GM21526 (cell line): Measurements from ENCODE around the gene RUVBL1.
A peak's percentile ranks its signal among the peaks of the same experiment; 100 is the strongest.

ENCODE experiments used
- ATAC-seq: cut with Tn5 transposase; IDR thresholded peaks from one replicate; pipeline ENCODE4 v1.9.1; 2021; ENCODE audit warnings: moderate library complexity; ENCODE audit not compliant: unreplicated experiment, low FRiP score

Gene RUVBL1

GRCh38 chr3:128143496-128143895 lies 19.9 kb upstream of the RUVBL1 start:
- ATAC-seq, result no peak

DNA sequence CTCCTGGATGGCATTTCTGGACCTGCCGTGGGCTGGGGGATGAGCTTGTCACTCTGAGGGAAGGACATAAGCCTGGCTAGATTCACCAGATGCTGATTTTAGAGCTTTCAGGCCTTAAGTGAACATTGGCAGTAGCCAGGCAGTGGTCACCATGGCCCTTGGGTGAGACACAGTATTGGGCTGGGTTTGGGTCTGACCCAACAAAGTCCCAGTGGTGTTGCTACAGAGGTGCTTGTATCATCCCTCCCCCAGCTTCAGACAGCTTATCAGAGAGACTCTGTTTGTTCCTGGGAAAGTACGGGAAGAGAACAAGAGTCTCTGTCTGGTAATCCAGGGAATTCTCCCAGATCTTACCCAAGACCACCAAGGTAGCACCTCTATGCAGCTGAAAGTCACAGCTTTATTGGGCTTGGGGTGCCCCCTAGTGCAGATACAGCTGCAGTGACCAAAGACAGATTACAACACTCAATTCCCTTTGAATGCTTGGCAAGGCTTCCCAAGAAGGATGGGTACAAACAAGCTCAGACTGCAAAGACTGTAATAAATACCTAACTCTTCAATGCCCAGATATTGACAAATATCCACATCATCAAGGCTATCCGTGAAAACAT lies 9.8 kb upstream of the RUVBL1 start:
- ATAC-seq, result no peak

GRCh38 chr3:128131897-128132646 lies 8.5 kb upstream of the RUVBL1 start:
- ATAC-seq, result no peak

DNA sequence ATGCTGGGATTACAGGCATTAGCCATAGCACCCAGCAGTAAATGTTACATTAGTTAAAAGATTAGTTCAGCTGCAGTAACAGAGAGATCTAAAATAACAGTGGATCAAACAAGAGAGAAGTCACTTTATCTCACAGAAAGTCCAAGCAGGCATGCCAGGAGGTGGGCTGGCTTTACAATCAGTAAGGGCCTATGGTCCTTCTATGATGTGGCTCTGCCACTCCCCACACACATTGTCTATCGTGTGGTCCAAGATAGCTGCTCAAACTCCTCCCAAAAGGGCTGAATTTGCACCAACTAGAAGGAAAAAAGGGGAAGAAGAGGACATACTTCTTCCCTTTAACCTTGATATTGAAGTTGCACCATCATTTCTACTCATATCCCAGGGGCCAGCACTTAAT lies 4.6 kb upstream of the RUVBL1 start:
- no peak for ATAC-seq

GRCh38 chr3:128127236-128127635 lies 3.6 kb upstream of the RUVBL1 start:
- ATAC-seq, result no peak

DNA sequence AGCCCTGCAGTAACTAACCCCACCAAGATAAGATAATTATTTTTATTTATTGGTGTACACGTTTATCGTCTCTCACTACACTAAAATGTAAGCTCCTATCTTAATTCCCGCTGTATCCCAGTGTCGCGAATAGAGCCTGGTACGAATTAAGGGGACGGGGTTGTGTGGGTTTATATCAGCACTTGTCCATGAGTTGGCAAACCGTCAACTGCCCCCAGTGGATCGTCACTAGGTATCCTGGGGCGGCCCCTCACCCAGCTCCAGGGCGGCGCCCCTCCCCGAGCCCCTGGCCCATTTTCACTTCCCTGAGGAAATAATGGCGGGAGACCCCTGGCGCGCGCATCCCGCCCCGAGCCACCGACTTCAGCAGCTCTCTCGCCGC lies 465 bp downstream of the RUVBL1 start:
- ATAC-seq, result no peak

DNA sequence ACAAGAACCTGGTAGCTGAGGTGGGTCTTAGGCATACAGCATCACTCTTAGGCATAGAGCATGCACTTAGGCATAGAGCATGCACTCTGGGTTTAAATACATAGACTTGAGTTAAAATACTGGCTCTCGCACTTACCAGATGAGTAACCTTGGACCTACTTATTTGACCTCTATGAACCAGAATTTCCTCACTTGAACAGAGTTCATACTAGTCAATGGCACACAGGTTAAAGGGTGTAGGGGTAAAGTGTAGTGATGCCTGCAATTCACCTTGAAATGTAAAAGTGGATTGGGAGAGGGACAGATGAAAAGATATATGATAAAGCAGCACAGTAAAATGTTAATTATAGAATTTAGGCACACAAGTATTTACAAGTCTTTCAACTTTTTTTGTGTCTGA lies 1.6 kb downstream of the RUVBL1 start:
- no peak for ATAC-seq

- no peak for ATAC-seq
Observed at GRCh38 chr3:128113817-128114794, 9.5 kb downstream of the RUVBL1 start.

DNA sequence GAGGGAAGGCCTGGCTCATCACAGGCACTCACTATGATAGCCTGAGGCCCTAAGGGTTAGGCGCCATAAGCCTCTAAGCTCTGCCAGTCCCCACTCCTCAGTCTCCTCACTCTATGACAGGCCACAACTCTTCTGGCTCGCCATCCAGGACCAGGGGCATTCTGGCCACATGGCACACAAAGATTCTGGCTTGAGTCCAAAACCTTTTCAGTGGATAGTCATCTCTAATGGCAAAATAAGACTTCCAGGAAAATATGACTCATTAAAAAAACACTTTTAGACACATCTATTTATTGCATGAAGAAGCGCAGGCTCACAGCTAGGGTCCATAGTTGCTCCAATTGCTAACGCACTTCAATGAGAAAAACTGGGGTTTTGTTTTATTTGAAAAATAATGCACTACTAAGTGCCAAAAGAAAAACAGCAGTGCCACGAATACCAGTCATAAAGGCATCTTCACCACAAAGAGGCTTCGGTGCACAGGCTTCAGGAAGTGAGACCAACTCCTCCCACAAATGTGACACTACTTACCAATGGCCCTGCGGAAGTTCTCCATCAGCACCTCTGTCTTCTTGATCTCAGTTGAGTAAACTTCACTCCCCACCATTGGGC lies 11.1 kb downstream of the RUVBL1 start:
- no peak for ATAC-seq

DNA sequence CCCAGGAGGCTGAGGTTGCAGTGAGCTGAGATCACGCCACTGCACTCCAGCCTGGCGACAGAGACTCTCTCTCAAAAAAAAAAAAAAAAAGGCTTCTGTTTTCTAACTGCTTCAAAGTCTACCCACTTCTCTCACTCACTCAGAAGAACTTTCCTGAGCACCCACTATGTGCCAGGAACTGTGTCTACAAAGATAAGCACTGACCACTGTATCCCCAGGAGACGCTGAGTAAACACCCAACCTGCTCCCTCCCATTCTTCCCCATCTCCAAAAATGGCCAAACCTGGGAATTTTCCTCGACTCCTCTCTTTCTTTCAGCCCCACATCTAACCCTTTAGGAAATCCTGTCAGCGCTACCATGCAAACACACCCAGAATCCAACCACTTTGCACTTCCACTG lies 12.5 kb downstream of the RUVBL1 start:
- ATAC-seq, result no peak

DNA sequence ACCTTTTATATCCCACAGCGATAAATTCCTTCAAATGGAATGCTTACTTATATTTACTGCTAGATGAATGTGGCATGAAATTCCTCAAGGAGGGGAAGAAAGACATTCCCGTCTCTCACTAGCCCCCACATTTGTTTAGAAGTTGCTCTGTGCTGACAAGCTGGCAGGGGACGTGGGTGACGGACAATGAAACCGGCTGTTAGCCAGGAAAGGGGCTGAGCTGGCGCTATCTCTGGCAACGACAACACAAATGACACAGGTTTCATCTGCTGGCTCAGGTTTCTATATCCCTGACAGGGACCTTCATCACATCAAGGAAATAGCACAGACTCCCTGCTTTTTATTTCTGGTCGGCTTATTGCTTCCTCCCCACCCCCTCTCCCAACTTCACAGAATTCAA lies 15.8 kb downstream of the RUVBL1 start:
- ATAC-seq, result no peak

DNA sequence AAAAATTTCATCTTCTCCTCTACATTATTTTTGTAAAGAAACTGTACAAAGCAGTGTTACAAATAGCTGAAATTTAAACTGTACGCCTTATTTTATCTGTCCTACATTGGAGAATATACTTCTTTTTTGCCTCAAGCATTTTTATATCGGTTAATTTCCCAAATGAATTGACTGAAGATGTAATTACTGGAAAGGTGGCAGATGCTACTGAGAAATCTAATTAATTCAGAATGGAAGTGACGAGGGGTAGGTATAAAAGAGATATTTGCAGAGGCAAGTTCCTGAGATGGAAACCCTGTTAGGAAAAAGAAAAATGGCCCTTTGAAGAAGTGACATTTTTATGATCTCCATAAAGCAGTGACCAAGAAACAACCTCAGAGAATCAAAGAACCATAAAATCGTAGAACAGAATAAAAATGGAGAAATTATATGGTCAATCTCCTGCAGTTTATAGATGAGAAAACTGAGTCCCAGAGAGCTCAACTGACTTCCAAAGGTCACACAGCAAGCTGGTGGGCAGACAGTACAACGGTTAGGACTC lies 20.4 kb downstream of the RUVBL1 start:
- ATAC-seq, result no peak

GRCh38 chr3:128100638-128101037 lies 23.0 kb downstream of the RUVBL1 start:
- no peak for ATAC-seq

DNA sequence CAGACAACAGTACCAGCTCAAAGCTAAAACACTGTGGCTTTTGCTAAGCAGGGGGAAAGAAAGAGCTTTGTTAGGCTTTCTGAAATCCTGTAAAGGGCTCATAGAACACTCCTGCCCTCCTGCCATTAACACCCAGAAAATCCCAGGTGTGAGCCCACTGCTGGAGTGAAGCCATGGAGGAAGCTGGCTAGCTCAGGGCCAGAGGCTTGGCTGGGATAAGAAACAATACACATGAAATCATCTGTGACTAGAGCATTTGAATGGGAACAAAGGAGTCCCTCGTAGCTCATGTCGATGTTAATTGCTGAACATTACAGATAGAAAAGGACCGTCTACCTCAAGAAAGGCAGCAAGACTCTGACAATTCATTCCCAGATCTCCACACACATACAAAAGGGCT lies 23.5 kb downstream of the RUVBL1 start:
- no peak for ATAC-seq

DNA sequence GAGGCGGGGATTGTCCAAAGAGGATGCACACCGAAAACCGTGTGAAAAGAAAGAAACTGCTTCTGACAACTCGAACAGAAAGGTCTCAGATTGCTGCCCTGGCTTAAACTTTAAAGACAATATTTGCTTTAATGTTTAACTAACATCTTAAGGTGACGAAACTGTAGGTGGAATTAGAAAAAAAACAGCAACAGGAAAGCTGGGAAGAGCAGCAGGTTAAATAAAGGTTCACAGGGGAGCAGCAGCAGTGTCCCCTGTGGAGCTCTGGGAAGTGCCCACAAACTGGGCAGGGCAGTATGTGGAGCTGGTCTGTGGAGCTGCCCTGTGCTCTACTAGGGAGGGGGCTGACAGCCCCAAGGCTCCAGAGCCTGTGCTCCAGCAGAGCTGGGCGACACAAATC lies 25.4 kb downstream of the RUVBL1 start:
- no peak for ATAC-seq

DNA sequence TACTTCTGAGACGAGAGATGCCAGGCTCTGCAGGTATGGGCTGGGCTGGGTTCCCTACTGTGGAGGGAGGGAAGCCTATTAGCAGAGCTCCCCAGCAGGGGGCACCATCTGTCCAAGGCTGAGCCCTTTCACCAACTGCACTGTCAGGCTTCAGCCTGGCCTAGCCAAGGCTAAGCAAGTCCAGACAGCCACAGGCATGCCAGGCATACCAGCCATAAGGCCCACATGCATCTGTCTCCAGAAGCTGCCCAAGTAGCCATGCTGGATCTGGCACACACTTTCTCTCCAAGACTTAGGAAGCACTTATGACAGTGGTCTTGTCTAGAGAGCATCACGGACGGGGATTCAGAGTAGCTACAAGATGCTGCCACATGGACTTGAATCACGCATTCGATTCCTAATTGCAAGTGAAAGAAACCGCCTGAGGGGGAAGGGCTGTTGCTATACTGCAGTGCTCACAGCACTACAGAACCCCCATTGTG lies 28.3 kb downstream of the RUVBL1 start:
- ATAC-seq, result peak; percentile 65

DNA sequence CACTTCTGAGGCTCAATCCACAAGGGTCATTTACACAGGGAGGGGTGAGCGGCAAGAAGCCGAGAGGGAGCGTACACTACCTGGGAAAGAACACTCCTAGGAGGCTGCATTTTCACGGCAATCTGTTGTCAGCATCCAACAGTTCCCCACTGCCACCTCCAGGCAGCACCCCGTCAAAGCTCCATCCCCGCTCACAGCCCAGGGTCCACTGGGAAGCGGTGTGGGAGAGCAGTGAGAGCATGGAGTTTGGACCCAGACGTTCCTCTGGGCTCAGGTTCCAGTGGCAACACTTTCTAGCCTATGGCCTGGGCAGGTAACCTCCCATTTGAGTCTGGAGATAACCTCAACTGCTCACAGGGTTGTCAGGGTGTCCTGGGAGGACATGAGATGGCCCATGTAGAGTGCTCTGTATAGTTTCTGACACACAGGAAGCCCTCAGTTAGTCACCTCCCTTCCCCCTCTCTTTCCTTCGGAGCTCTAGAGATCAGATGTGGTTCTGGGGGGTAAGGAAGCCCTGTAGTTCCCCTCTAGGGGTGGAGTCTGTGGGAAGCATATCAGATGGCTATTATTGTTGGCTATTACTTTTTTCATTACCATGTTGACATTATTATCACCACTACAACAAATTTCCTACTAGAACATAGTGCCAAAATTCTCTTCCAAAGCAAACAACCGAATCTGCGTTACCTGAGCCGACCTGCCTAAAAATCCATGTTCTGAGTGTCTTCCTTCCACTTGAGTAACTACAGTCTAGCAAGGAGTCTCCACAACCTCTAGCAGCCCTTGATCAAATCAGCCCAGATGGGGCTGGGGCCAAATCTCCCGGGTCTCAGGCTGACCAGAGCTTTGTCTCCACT lies 29.1 kb downstream of the RUVBL1 start:
- no peak for ATAC-seq

- no peak for ATAC-seq
Observed at GRCh38 chr3:128091586-128091985, 32.0 kb downstream of the RUVBL1 start.

- no peak for ATAC-seq
Observed at GRCh38 chr3:128089135-128089534, 34.5 kb downstream of the RUVBL1 start.

- ATAC-seq, result no peak
Observed at GRCh38 chr3:128084675-128085021, 39.0 kb downstream of the RUVBL1 start.
